Measurements from ENCODE around the gene UBAC2.

GRCh38 chr13:99378985-99379733, 178.5 kb downstream of the UBAC2 start:
- no peak for TF ChIP-seq POLR2AphosphoS5 (IDR thresholded peaks at IDR 0.05)
- no peak for TF ChIP-seq CTCF (IDR thresholded peaks at IDR 0.05)
- no peak for TF ChIP-seq EP300 (IDR thresholded peaks at IDR 0.05)

Data from suprapubic skin (tissue), 4 donors.